Brain microvascular endothelial cell (primary cell): ENCODE data around the gene NCKIPSD.

Experiments
- DNase-seq: peaks from one replicate; pipeline ENCODE4 v3.0.0-alpha.2; 2020
- H3K27ac ChIP-seq: fragments of 250-450 bp; sonication (Bioruptor Pico); 2 replicates; pipeline ENCODE4 v1.5.1; 2020; ENCODE audit warnings: mild to moderate bottlenecking, moderate library complexity
- H3K27me3 ChIP-seq: fragments of 250-450 bp; sonication (Bioruptor Pico); replicated peaks from 2 replicates; pipeline ENCODE4 v1.5.1; 2020; ENCODE audit warnings: mild to moderate bottlenecking
- H3K36me3 ChIP-seq: fragments of 250-450 bp; sonication (Bioruptor Pico); replicated peaks from 2 replicates; pipeline ENCODE4 v1.5.1; 2020; ENCODE audit warnings: mild to moderate bottlenecking
- H3K4me3 ChIP-seq: 2 replicates; pipeline ENCODE4 v1.5.1; 2011; ENCODE audit warnings: low read depth, mild to moderate bottlenecking, control low read depth, low read length, moderate library complexity
- CTCF ChIP-seq: IDR thresholded peaks from 2 replicates; pipeline ENCODE4 v1.5.1; 2011; ENCODE audit warnings: low read depth, mild to moderate bottlenecking, moderate library complexity, low read length, control low read depth, inconsistent platforms; ENCODE audit errors: missing control alignments
- in situ Hi-C: cut with HindIII; loops from 2 replicates; pipeline ENCODE4 v1.10.0; 2017; ENCODE audit warnings: low sequenced_read_pairs, low pct_ligation_motif_present

Gene NCKIPSD

GRCh38 chr3:48634661-48635221, 51.0 kb downstream of the NCKIPSD start:
- Histone ChIP-seq H3K27ac (no peak overlapping the region), H3K4me3 (peak overlapping the region; percentile 90), H3K27me3 (no peaks in the 10 kb centered on the region), H3K36me3 (peaks cover 14% of the 10 kb centered on the region)
- peak; percentile 29 for DNase-seq
- no peak for TF ChIP-seq CTCF
- in situ Hi-C loops, result no loop called here

- H3K27me3 ChIP-seq, result no peaks in the 10 kb centered on the region
- DNase-seq, result no peak
- H3K27ac ChIP-seq, result no peak overlapping the region
- no peak for TF ChIP-seq CTCF
- peaks cover 19% of the 10 kb centered on the region for H3K36me3 ChIP-seq
- in situ Hi-C loops, result no loop called here
- H3K4me3 ChIP-seq, result no peak overlapping the region
Observed at GRCh38 chr3:48633743-48634142, 52.0 kb downstream of the NCKIPSD start.

- peaks cover 21% of the 10 kb centered on the region for H3K36me3 ChIP-seq
- H3K27me3 ChIP-seq, result no peaks in the 10 kb centered on the region
- no peak overlapping the region for H3K4me3 ChIP-seq
- DNase-seq, result no peak
- H3K27ac ChIP-seq, result no peak overlapping the region
- in situ Hi-C loops, result no loop called here
- TF ChIP-seq CTCF, result no peak
Observed at GRCh38 chr3:48633256-48633655, 52.5 kb downstream of the NCKIPSD start.

- TF ChIP-seq CTCF, result no peak
- H3K27me3 ChIP-seq, result no peaks in the 10 kb centered on the region
- in situ Hi-C loops, result no loop called here
- no peak for DNase-seq
- H3K4me3 ChIP-seq, result no peak overlapping the region
- H3K36me3 ChIP-seq, result peaks cover 35% of the 10 kb centered on the region
- H3K27ac ChIP-seq, result no peak overlapping the region
Observed at GRCh38 chr3:48631516-48632448, 53.9 kb downstream of the NCKIPSD start.

- no peak for TF ChIP-seq CTCF
- no peak for DNase-seq
- H3K36me3 ChIP-seq, result peaks cover 37% of the 10 kb centered on the region
- in situ Hi-C loops, result no loop called here
- no peak overlapping the region for H3K4me3 ChIP-seq
- no peaks in the 10 kb centered on the region for H3K27me3 ChIP-seq
- no peak overlapping the region for H3K27ac ChIP-seq
Observed at GRCh38 chr3:48630833-48631232, 54.9 kb downstream of the NCKIPSD start.

GRCh38 chr3:48630407-48630806, 55.3 kb downstream of the NCKIPSD start:
- in situ Hi-C loops, result no loop called here
- Histone ChIP-seq H3K36me3 (peaks cover 37% of the 10 kb centered on the region), H3K27me3 (no peaks in the 10 kb centered on the region), H3K27ac (no peak overlapping the region), H3K4me3 (no peak overlapping the region)
- TF ChIP-seq CTCF, result no peak
- DNase-seq, result no peak
